K562 (cell line): ENCODE measurements around the gene MAB21L4. TPM values are rescaled to one million over a fixed set of nuclear protein-coding genes. Genes with fewer than 3 reads are reported as not detected.

Experiments used
- ATAC-seq: fragments of 200-7000 bp; cut with Tn5 transposase; 3 replicates; pipeline ENCODE4 v1.9.1; 2020; ENCODE audit warnings: moderate library complexity
- BruUV-seq: library from RNA; stranded (reverse); fragments of 400-500 nt; replicated peaks from 2 replicates; lab custom pipeline; 2021; lab: Mats Ljungman, UMichigan
- CTCF ChIA-PET: fragments of 300-600 bp; formaldehyde crosslinking; extraction: SDS; loops from one replicate; lab custom pipeline; 2021; ENCODE audit warnings: low intra/inter-chr PET ratio; lab: Yijun Ruan, JAX
- POLR2A ChIA-PET: fragments of 300-600, 350-650 bp; sonication (Branson Sonifier 250); formaldehyde crosslinking; extraction: SDS; loops from one replicate; lab custom pipeline; 2021; ENCODE audit warnings: antibody characterized with exemption, inconsistent platforms; lab: Yijun Ruan, JAX
- DNase-seq, 4 experiments: peaks; one replicate each; pipeline versions ENCODE4 v3.0.0 to v3.0.0-alpha.2; 2011 to 2018; ENCODE audit warnings: low spot score in 3 of 4, mixed read lengths in 3 of 4; ENCODE audit errors: extremely low read depth in 1 of 4
- FAIRE-seq: peaks from 2 replicates; lab custom pipeline; 2011; peaks lifted over from hg19 to GRCh38; lab: Jason Lieb, UNC
- H2AFZ ChIP-seq: 2 replicates; pipeline ENCODE4 v1.6.0; 2011; ENCODE audit warnings: low read depth, low read length, control low read depth, inconsistent platforms
- H3K27ac ChIP-seq: fragments of 200-600 bp; 3 replicates; pipeline ENCODE4 v1.8.0; 2011; ENCODE audit warnings: low read depth, mild to moderate bottlenecking, control low read depth, inconsistent platforms, low read length, moderate library complexity, mixed read lengths; ENCODE audit errors: extremely low read depth
- H3K27me3 ChIP-seq, 2 experiments: fragments of 300-600 bp in 1 of 2; 2 replicates in 1 of 2; 3 replicates in 1 of 2; pipeline versions ENCODE4 v1.6.0 to v1.8.0; 2011; ENCODE audit warnings: inconsistent platforms in 2 of 2, low read length in 2 of 2, mild to moderate bottlenecking in 1 of 2, mixed read lengths in 1 of 2, moderate library complexity in 1 of 2; ENCODE audit not compliant: control insufficient read depth in 2 of 2, insufficient read depth in 2 of 2
- H3K36me3 ChIP-seq: fragments of 300-600 bp; 3 replicates; pipeline ENCODE4 v1.8.0; 2011; ENCODE audit warnings: mild to moderate bottlenecking, low read length, inconsistent platforms; ENCODE audit not compliant: control insufficient read depth, insufficient read depth
- H3K4me1 ChIP-seq, 2 experiments: fragments of 200-600 bp in 1 of 2; replicated peaks in 1 of 2; 2 replicates in 1 of 2; 3 replicates in 1 of 2; pipeline versions ENCODE4 v1.5.1 to v1.8.0; 2011; ENCODE audit warnings: inconsistent platforms in 2 of 2, low read length in 2 of 2, mild to moderate bottlenecking in 1 of 2, mixed read lengths in 1 of 2, moderate library complexity in 1 of 2; ENCODE audit not compliant: control insufficient read depth in 2 of 2, insufficient read depth in 2 of 2
- H3K4me2 ChIP-seq: 2 replicates; pipeline ENCODE4 v1.6.1; 2011; ENCODE audit warnings: low read length, control low read depth, inconsistent platforms, mixed read lengths; ENCODE audit not compliant: insufficient read depth
- H3K4me3 ChIP-seq: fragments of 200-600 bp; sonication (generic), shearing (Covaris generic); 2 replicates; pipeline ENCODE4 v1.5.1; 2016; ENCODE audit warnings: control low read depth, inconsistent platforms
- H3K79me2 ChIP-seq: fragments of 200-600 bp; 3 replicates; pipeline ENCODE4 v1.8.0; 2011; ENCODE audit warnings: low read length, inconsistent platforms; ENCODE audit not compliant: control insufficient read depth, insufficient read depth
- H3K9ac ChIP-seq, 2 experiments: 2 replicates each; pipeline versions ENCODE4 v1.6.0 to v1.6.1; 2011; ENCODE audit warnings: low read depth in 2 of 2, low read length in 2 of 2, control low read depth in 1 of 2, inconsistent platforms in 1 of 2, mild to moderate bottlenecking in 1 of 2, mixed read lengths in 1 of 2; ENCODE audit not compliant: insufficient read depth in 1 of 2
- H3K9me1 ChIP-seq: one replicate; pipeline ENCODE4 v1.6.0; 2011; ENCODE audit warnings: inconsistent platforms, mild to moderate bottlenecking, low read length, moderate library complexity; ENCODE audit not compliant: control insufficient read depth, insufficient read depth
- H3K9me3 ChIP-seq: replicated peaks from 2 replicates; pipeline ENCODE4 v1.5.1; 2011; ENCODE audit warnings: low read depth, low read length, inconsistent platforms; ENCODE audit not compliant: control insufficient read depth, insufficient read depth
- H4K20me1 ChIP-seq: replicated peaks from 2 replicates; pipeline ENCODE4 v1.6.1; 2011; ENCODE audit warnings: low read length, inconsistent platforms, mixed read lengths; ENCODE audit not compliant: control insufficient read depth, insufficient read depth
- CBX2 ChIP-seq: fragments of 200-600 bp; sonication (generic); IDR thresholded peaks from one replicate; pipeline ENCODE4 v1.6.1; 2012; ENCODE audit warnings: mild to moderate bottlenecking, low read length, inconsistent platforms; ENCODE audit not compliant: insufficient read depth, poor library complexity, severe bottlenecking
- KDM1A ChIP-seq, 2 experiments: fragments of 450-650 bp; IDR thresholded peaks; 2 replicates each; pipeline ENCODE4 v1.6.1; 2016; ENCODE audit warnings: mild to moderate bottlenecking in 2 of 2
- MXD1 ChIP-seq: fragments of 250-450 bp; sonication (Bioruptor Pico); IDR thresholded peaks from 2 replicates; pipeline ENCODE4 v1.8.0; 2021; ENCODE audit warnings: borderline replicate concordance, mild to moderate bottlenecking, moderate library complexity; ENCODE audit not compliant: poor library complexity, severe bottlenecking
- U2AF1 ChIP-seq: fragments of 200-400 bp; formaldehyde crosslinking; optimal IDR thresholded peaks from 2 replicates; pipeline ENCODE3; 2017; ENCODE audit warnings: mild to moderate bottlenecking, low read depth, low read length, moderate library complexity
- ZC3H4 ChIP-seq: sonication (generic); formaldehyde crosslinking; IDR thresholded peaks from 2 replicates; pipeline ENCODE4 v1.9.0; 2021; ENCODE audit warnings: missing genetic modification reagents, borderline replicate concordance
- ZNF407 ChIP-seq: fragments of 450-650 bp; IDR thresholded peaks from 2 replicates; pipeline ENCODE4 v1.6.1; 2016; ENCODE audit warnings: low read depth
- WGBS: fragments of 100-300 bp; shearing (Covaris generic); methylation state at CpG from one replicate; pipeline ENCODE4 v1.1.6; 2016; ENCODE audit warnings: low coverage, mixed read lengths; ENCODE audit not compliant: insufficient coverage; ENCODE audit errors: missing lambda C conversion rate; 5-methylcytosine and 5-hydroxymethylcytosine counted together
- in situ Hi-C: fragments of 300-500 bp; cut with MboI; formaldehyde crosslinking; loops from 4 replicates; pipeline ENCODE4 v1.15.0; 2018; ENCODE audit warnings: inconsistent platforms, mixed read lengths
- intact Hi-C: fragments of 100-400 bp; cut with micrococcal nuclease; formaldehyde crosslinking; loops from 2 replicates; pipeline ENCODE4 v1.14.2; 2022
- polyA plus RNA-seq, 8 experiments: library from polyadenylated mRNA; depleted of rRNA in 4 of 8; stranded (reverse) in 5 of 8; unstranded in 3 of 8; fragments of >200 nt; fragmentation: Nextera tagmentation in 2 of 8; fragmentation: Illumina TruSeq in 1 of 8; extraction: Ambion mirVana in 2 of 8; extraction: Trizol in 1 of 8; gene quantifications; 2 replicates each; pipeline versions ENCODE4 v1.2.1 to v1.2.3, GENCODE V29; 2011 to 2014; ENCODE audit warnings: inconsistent platforms in 1 of 8, missing spikeins in 1 of 8
- total RNA-seq, 7 experiments: library from RNA; depleted of rRNA in 6 of 7; stranded (reverse); fragments of >200 nt in 6 of 7; fragmentation: Illumina TruSeq in 2 of 7; extraction: Trizol in 2 of 7; gene quantifications; 2 replicates each; pipeline versions ENCODE4 v1.2.1 to v1.2.3, GENCODE V29; 2011 to 2021; ENCODE audit warnings: low replicate concordance in 1 of 7

The MAB21L4 gene
- total and polyA plus RNA-seq, 9 of the 15 experiments (the other 6 are each of a cell fraction or from before 2014, with no cell fraction given), result 0.03 TPM; not detected in 8

- CTCF ChIA-PET, result no interaction called here
These were observed 3.0 kb downstream of the MAB21L4 start for GRCh38 chr2:240892925-240893324.

More at GRCh38 chr2:240892925-240893324, 3.0 kb downstream of the MAB21L4 start:
- H3K79me2 ChIP-seq, result no peaks in the 10 kb centered on the region
- 0 out of 2 replicates have a peak, but pooled peaks cover 2% of the 10 kb centered on the region for H4K20me1 ChIP-seq
- BruUV-seq, result no TSS peak
- no peak overlapping the region for H3K4me2 ChIP-seq
- WGBS, result 3% methylated on average over 5 of the region's 12 CpGs
- H2AFZ ChIP-seq, result no peak overlapping the region
- H3K27ac ChIP-seq, result no peak overlapping the region
- FAIRE-seq, result no peak
- intact Hi-C loops, result no loop called here
- no peaks in the 10 kb centered on the region for H3K9me3 ChIP-seq
- no peak overlapping the region for H3K9ac ChIP-seq
- ATAC-seq, result no peak
- H3K27me3 ChIP-seq, result peaks cover 0 to 13% of the 10 kb centered on the region in 2 experiments; a peak in 3 of 5 replicates
- H3K4me3 ChIP-seq, result no peak overlapping the region
- peaks cover 0 to 11% of the 10 kb centered on the region in 2 experiments; a peak in 2 of 5 replicates for H3K4me1 ChIP-seq
- POLR2A ChIA-PET, result no interaction called here
- TF ChIP-seq CBX2, result no peak
- no peak for TF ChIP-seq MXD1 (CRISPR knock-in tag)
- no peak for TF ChIP-seq U2AF1
- no peak for TF ChIP-seq ZNF407
- no peak for TF ChIP-seq KDM1A (IDR thresholded peaks at IDR 0.05)
- no peak for TF ChIP-seq ZC3H4 (CRISPR knock-in tag)
- DNase-seq, result no peak
- no peaks in the 10 kb centered on the region for H3K9me1 ChIP-seq
- no peaks in the 10 kb centered on the region for H3K36me3 ChIP-seq
- in situ Hi-C loops, result no loop called here
